Body of pancreas (tissue), 4 donors: ENCODE results near the gene SDCBP2.

ENCODE experiments used
- POLR2A ChIP-seq, 3 donors: fragments of 450-650 bp; IDR thresholded peaks; one replicate each; pipeline ENCODE4 v1.6.1; 2016; ENCODE audit warnings: antibody characterized with exemption in 3 of 3, mild to moderate bottlenecking in 2 of 3
- TF ChIP-seq, protein P1 (sequence below), 7 experiments: fragments of 450-650 bp in 4 of 7; fragments of 200-600 bp in 3 of 7; sonication (generic) in 3 of 7; IDR thresholded peaks; one replicate each; pipeline ENCODE4 v1.5.1; 2016 to 2019; ENCODE audit warnings: antibody characterized with exemption in 7 of 7

DNA sequence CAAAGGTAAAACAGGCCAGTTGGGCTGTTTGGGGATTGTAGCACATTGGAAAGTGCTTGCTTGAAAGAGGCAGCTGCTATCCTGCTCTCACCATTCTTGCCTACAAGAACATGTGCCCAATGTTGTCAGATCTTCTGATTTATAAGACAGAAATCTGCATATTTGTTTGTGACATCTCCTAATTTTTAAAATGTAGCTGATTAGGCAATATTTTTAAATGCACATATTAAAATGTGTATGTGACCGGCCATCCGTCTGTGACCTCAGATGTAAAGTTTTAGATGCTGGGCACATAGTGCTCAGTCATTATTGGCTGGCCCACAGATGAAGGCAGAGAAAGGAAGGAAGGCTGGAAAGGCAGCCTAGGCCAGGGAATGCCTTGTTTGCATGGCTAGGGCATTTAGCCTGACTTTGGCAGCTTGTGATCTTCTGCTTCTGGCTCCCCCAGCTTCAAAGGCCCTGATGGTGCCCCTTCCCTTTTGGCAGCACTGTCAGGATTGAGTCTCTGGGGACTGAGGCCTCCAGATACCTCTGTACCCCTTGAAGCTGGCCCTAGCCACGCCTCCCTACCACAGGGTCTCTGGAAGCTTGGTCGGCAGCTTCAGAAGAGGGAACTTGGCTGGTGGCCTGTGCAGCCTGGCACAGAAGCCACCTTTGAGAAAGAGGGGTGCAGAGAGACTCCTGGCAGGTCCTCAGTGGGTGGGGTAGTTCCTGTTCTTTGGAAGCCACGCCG lies 56.4 kb downstream of the SDCBP2 start:
- TF ChIP-seq, protein P1, sequence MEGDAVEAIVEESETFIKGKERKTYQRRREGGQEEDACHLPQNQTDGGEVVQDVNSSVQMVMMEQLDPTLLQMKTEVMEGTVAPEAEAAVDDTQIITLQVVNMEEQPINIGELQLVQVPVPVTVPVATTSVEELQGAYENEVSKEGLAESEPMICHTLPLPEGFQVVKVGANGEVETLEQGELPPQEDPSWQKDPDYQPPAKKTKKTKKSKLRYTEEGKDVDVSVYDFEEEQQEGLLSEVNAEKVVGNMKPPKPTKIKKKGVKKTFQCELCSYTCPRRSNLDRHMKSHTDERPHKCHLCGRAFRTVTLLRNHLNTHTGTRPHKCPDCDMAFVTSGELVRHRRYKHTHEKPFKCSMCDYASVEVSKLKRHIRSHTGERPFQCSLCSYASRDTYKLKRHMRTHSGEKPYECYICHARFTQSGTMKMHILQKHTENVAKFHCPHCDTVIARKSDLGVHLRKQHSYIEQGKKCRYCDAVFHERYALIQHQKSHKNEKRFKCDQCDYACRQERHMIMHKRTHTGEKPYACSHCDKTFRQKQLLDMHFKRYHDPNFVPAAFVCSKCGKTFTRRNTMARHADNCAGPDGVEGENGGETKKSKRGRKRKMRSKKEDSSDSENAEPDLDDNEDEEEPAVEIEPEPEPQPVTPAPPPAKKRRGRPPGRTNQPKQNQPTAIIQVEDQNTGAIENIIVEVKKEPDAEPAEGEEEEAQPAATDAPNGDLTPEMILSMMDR (IDR thresholded peaks at IDR 0.05) = no peak
- no peak for TF ChIP-seq POLR2A (IDR thresholded peaks at IDR 0.05)
